Effector memory CD8-positive, alpha-beta T cell (primary cell): Measurements from ENCODE around the gene TIFAB.

Experiments used
- ATAC-seq: fragments of 150-1000 bp; cut with Tn5 transposase; replicated peaks from 2 replicates; pipeline ENCODE4 v1.10.0; 2021; ENCODE audit warnings: mild to moderate bottlenecking, moderate library complexity
- DNase-seq, 3 experiments: peaks; one replicate each; pipeline ENCODE4 v3.0.0; 2021
- H3K27ac Mint-ChIP-seq, 2 donors: one replicate each; pipeline ENCODE4 v1.8.0; 2022; ENCODE audit warnings: mild to moderate bottlenecking in 2 of 2, mixed read lengths in 2 of 2, moderate library complexity in 2 of 2
- H3K27me3 Mint-ChIP-seq, 2 donors: one replicate each; pipeline ENCODE4 v1.8.0; 2022; ENCODE audit warnings: mixed read lengths in 2 of 2
- H3K36me3 Mint-ChIP-seq: one replicate; pipeline ENCODE4 v1.8.0; 2022; ENCODE audit warnings: mild to moderate bottlenecking, moderate library complexity, mixed read lengths; ENCODE audit not compliant: insufficient read depth
- H3K4me1 Mint-ChIP-seq, 2 donors: one replicate each; pipeline ENCODE4 v1.8.0; 2022; ENCODE audit warnings: low read depth in 2 of 2, mixed read lengths in 2 of 2
- H3K4me3 Mint-ChIP-seq, 2 donors: one replicate each; pipeline ENCODE4 v1.8.0; 2022; ENCODE audit warnings: mild to moderate bottlenecking in 2 of 2, mixed read lengths in 2 of 2, moderate library complexity in 2 of 2
- H3K9me3 Mint-ChIP-seq, 2 donors: one replicate each; pipeline ENCODE4 v1.8.0; 2022; ENCODE audit warnings: mixed read lengths in 2 of 2

TIFAB gene

DNA sequence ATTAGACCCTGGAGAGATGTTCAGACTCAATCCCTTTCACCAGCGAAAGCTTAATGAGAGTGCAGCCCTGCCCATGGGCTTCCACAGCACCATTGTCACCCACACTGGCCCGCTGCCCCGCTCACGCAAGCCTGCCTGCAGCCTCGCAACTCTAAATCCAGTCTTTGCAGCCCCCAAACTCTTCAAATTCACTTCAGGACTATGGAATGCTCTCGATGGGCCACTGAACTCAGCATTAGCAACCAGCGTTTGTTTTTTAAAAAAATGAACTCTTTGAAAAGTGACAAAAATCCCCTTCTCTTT lies 22.1 kb downstream of the TIFAB start:
- ATAC-seq, result no peak
- no peak for DNase-seq
- Mint-ChIP-seq H3K4me1 (no peaks in the 10 kb centered on the region), H3K27me3 (peaks cover 41 to 76% of the 10 kb centered on the region in 2 donors), H3K36me3 (no peaks in the 10 kb centered on the region), H3K4me3 (no peak overlapping the region), H3K9me3 (peaks cover 2 to 9% of the 10 kb centered on the region in 2 donors), H3K27ac (no peak overlapping the region)

DNA sequence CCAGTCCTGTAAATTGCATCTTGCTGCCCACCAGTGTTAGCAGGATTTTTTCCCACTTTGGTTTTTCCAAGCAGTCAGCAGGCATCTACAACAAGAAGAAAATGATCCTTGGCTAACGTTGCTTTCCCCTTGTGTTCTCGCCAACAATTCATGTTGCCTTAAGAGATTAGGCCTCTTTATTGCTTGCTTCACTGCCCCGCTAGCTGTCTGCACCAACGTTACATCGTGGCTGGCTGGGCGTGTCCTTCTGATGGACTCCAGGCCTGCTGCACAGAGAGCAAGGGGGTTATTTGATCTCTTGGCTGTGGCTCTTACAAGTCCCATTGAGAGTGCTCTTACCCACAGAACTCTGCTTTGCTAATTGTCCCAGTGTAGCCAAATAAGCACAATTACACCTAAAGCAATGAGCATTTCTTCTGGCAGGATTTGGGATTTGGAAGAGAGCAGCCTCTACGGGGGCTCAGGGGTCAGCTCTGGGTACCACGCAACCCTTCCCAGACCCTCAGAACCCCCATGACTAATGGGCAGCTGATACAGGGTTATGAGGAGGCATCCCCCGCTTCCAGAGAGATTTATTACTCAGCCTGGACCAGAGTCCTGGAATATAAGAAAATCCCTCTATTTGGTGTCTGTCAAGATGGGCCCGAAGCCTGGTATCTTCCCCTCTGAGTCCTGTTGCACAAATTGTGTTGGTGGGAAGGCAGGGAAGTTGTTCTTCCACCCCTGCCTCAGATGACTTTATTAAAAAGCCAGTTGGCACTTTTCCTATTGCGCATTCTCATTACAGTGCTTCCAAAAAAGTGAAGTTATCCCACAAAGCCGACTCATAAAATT lies 22.6 kb downstream of the TIFAB start:
- no peak overlapping the region for H3K4me3 Mint-ChIP-seq
- DNase-seq, result no peak
- ATAC-seq, result no peak
- H3K36me3 Mint-ChIP-seq, result no peaks in the 10 kb centered on the region
- H3K27ac Mint-ChIP-seq, result no peak overlapping the region
- H3K9me3 Mint-ChIP-seq, result peaks cover 2 to 9% of the 10 kb centered on the region in 2 donors
- no peaks in the 10 kb centered on the region for H3K4me1 Mint-ChIP-seq
- peaks cover 41 to 76% of the 10 kb centered on the region in 2 donors for H3K27me3 Mint-ChIP-seq

DNA sequence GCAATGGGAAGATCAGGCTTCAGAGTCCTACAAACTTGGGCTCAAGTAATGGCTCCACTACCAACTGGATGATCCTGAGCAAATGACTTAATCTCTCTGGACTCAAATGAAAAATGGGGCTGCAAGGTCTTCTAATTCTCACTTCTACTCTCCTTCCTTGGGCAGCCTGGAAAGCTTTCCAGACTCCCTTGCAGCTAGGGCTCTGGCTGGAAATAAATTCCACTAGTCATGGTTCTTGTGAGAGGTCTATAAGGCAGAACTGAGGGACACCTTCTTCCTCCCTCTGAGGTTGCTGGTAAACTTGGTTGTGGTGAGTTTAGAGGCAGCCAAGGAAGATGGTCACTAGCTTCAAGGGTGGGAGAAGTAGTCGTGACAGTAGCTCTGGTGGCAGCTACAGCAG lies 23.6 kb downstream of the TIFAB start:
- H3K27me3 Mint-ChIP-seq, result peaks cover 48 to 75% of the 10 kb centered on the region in 2 donors
- DNase-seq, result no peak
- H3K9me3 Mint-ChIP-seq, result peaks cover 2 to 9% of the 10 kb centered on the region in 2 donors
- H3K27ac Mint-ChIP-seq, result no peak overlapping the region
- no peaks in the 10 kb centered on the region for H3K4me1 Mint-ChIP-seq
- ATAC-seq, result no peak
- H3K4me3 Mint-ChIP-seq, result no peak overlapping the region
- no peaks in the 10 kb centered on the region for H3K36me3 Mint-ChIP-seq

DNA sequence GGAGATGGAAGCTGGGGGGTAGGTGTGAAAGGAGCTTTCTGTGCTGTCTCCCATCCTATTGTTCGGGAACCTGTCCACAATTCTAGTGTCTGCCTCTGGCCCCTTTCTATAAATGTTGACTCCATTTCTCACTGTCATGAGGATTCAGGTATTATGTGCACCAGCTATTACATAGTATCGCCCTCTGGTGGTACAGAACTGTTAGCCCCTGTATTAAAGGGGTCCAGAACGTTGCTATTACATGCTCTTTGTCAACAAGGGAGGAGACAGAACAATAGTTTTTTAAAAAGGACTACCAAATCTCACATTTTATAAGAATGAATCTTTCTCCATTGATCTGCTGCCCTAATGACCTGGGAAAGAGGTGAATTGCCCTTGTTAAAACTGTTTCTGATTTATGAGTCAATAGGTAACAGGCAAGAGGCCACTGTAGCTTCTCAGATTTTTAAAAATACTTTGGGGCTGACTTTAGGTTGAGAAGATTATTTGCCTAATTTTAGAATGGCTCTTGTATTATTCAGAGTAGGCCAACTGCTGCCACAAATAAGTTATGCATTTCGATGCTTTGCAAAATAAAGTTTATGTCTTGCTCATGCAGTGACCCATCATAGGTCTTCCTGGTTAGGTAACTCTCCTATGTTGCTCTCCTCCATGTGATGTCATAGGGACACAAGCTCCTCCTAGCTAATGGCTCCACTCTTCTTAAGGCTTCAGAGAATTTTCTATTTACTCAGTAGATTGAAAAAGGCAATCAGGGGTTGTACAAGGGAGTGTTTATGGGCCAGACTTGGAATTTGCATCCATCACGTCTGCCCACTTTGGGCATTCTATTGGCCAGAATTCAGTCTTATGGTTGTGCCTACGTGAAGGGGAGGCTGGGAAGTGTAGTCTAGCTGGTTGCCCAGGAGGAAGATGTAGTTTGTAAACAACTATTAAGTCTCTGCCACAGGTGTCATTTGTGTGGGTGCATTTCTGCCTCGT lies 25.8 kb downstream of the TIFAB start:
- Mint-ChIP-seq H3K4me3 (no peak overlapping the region), H3K4me1 (no peaks in the 10 kb centered on the region), H3K27me3 (peaks cover 59 to 86% of the 10 kb centered on the region in 2 donors), H3K36me3 (no peaks in the 10 kb centered on the region), H3K9me3 (peaks cover 2 to 9% of the 10 kb centered on the region in 2 donors), H3K27ac (no peak overlapping the region)
- ATAC-seq, result peak; percentile 87
- peak; percentile 11 to 21 (median 21) for DNase-seq

DNA sequence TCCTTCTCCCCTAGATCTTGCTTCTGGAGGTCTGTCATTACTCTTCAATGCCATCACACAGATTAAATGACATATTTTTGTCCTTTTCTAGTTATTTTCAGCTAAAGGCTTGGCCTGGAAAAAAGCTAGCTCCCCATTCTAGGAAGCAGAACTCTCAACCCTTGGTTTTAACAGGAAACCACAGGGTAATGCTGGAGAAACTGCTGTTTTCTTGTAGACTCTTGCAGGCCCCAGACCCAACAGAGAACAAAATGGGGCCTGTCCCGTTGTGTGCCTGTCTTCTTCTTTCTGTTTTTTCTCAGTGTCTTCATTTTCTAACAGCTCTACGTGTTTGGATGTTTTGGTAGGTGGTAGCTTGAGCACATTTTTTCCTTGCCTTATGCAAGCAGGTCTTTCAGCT lies 26.5 kb downstream of the TIFAB start:
- no peak overlapping the region for H3K4me3 Mint-ChIP-seq
- H3K4me1 Mint-ChIP-seq, result no peaks in the 10 kb centered on the region
- ATAC-seq (no peak), DNase-seq (no peak)
- H3K27me3 Mint-ChIP-seq, result peaks cover 60 to 86% of the 10 kb centered on the region in 2 donors
- no peak overlapping the region for H3K27ac Mint-ChIP-seq
- peaks cover 2 to 9% of the 10 kb centered on the region in 2 donors for H3K9me3 Mint-ChIP-seq
- H3K36me3 Mint-ChIP-seq, result no peaks in the 10 kb centered on the region

DNA sequence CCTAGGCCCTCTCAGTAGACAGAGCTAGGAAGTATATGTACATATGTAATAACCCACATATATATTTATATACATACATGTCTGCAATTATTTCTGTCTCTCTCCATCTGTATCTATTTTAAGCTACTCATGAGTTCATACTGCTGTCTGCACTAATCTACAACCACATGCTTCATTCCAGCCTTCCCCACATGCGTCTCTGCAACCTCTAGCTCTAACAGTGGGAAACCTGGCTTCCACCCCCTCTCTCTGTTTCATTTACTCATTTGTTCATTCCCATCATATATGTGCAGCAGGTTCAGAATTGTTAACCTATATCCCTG lies 28.3 kb downstream of the TIFAB start:
- peaks cover 58 to 86% of the 10 kb centered on the region in 2 donors for H3K27me3 Mint-ChIP-seq
- peaks cover 2 to 3% of the 10 kb centered on the region in 2 donors for H3K9me3 Mint-ChIP-seq

DNA sequence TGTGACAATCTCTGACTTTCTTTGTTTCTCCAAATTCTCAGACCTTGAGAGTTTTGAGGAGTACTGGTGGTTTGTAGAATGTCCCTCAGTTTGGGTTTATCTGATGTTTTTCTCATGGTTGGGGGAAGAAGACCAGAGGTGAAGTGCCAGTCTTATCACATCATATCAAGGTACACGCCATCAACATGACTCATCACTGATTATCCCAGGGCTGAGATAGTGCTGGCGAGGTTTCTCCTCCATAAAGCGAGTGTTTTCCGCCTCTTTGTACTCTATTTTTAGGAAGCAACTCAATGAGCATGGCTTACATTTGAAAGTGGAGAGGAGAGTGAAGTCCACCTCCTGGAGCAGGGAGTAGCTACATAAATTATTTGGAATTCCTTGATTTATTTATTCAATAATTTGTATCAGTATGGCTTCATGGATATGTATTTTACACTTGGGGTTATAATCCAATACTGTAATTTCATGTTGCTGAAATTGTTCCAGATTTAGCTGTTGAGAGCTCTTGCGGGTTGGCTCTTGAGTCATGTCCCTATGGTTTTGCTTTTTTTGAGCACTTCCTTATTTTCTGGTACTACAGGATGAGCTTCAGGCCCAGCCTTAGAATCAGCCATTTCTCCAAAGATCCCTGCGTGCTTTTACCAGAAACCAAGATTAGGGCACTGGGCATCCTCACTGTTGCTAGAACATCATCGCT lies 28.9 kb downstream of the TIFAB start:
- Mint-ChIP-seq H3K9me3 (peaks cover 0 to 2% of the 10 kb centered on the region in 2 donors), H3K4me3 (no peak overlapping the region), H3K36me3 (no peaks in the 10 kb centered on the region), H3K4me1 (no peaks in the 10 kb centered on the region), H3K27me3 (peaks cover 58 to 86% of the 10 kb centered on the region in 2 donors), H3K27ac (no peak overlapping the region)
- DNase-seq, result no peak
- no peak for ATAC-seq

More for the DNA sequence above, 28.3 kb downstream of the TIFAB start:
- DNase-seq, result no peak
- no peak overlapping the region for H3K27ac Mint-ChIP-seq
- H3K36me3 Mint-ChIP-seq, result no peaks in the 10 kb centered on the region
- no peaks in the 10 kb centered on the region for H3K4me1 Mint-ChIP-seq
- ATAC-seq, result no peak
- H3K4me3 Mint-ChIP-seq, result no peak overlapping the region

DNA sequence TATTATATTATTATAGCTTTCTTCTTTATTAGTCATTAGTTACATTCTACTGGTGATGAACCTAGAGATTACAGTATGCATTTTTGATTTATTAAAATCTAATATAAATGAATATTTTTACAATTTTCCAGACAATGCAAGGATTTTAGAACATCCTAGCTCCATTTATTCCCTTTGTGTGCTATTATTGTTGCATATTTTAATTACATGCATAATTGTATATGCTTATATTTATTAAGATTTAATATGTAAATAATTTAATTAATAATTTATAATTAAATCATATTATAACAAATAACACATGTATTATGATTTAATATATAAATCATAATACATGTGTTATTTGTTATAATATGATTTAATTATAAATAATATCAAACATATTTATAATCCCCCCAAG lies 29.7 kb downstream of the TIFAB start:
- H3K27me3 Mint-ChIP-seq, result peaks cover 60 to 84% of the 10 kb centered on the region in 2 donors
- H3K27ac Mint-ChIP-seq, result no peak overlapping the region
- DNase-seq (no peak), ATAC-seq (no peak)
- H3K4me3 Mint-ChIP-seq, result no peak overlapping the region
- H3K36me3 Mint-ChIP-seq, result no peaks in the 10 kb centered on the region
- no peaks in the 10 kb centered on the region for H3K4me1 Mint-ChIP-seq
- peaks cover 0 to 2% of the 10 kb centered on the region in 2 donors for H3K9me3 Mint-ChIP-seq

DNA sequence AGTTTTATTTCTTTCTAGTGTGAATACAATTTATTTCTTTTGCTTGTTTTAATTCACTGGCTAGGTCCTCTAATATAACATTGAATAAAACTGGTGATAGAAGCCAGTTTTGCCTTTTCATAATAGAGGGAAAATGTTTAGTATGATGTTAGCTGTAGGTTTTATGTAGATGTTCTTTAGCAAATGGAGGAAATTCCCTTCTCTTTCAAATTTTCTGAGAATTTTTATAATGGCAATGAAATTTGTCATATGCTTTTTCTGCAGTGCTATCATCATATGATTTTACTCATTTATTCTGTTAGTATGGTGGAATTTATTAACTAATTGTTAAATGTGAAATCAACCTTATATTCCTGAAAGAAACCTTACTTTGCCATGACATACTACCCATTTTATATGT lies 35.1 kb downstream of the TIFAB start:
- H3K27ac Mint-ChIP-seq, result no peak overlapping the region
- peaks cover 58 to 63% of the 10 kb centered on the region in 2 donors for H3K27me3 Mint-ChIP-seq
- no peak for DNase-seq

DNA sequence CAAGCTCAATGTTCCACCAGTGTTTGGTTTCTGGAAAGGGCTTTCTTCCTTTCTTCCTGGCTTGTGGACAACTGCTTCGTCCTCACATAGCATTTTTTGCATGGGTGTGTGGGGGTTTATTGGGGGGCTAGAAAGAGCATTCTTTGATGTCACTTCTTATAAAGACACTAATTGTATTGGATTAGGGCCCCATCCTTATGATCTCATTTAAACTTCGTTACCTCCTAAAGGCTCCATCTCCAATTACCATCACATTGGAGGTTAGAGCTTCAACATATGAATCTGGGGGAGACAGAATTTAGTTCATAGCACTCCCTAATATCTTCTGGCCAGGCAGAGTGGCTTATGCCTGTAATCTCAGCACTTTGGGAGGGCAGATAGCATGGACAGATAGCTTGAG lies 47.1 kb downstream of the TIFAB start:
- Mint-ChIP-seq H3K27ac (no peak overlapping the region), H3K9me3 (no peaks in the 10 kb centered on the region), H3K4me3 (no peak overlapping the region), H3K36me3 (no peaks in the 10 kb centered on the region), H3K27me3 (peaks cover 5 to 15% of the 10 kb centered on the region in 2 donors), H3K4me1 (no peaks in the 10 kb centered on the region)
- DNase-seq (no peak), ATAC-seq (no peak)

More for the DNA sequence above, 35.1 kb downstream of the TIFAB start:
- no peaks in the 10 kb centered on the region for H3K4me1 Mint-ChIP-seq
- H3K9me3 Mint-ChIP-seq, result peaks cover 0 to 2% of the 10 kb centered on the region in 2 donors
- no peak overlapping the region for H3K4me3 Mint-ChIP-seq
- ATAC-seq, result no peak
- no peaks in the 10 kb centered on the region for H3K36me3 Mint-ChIP-seq

DNA sequence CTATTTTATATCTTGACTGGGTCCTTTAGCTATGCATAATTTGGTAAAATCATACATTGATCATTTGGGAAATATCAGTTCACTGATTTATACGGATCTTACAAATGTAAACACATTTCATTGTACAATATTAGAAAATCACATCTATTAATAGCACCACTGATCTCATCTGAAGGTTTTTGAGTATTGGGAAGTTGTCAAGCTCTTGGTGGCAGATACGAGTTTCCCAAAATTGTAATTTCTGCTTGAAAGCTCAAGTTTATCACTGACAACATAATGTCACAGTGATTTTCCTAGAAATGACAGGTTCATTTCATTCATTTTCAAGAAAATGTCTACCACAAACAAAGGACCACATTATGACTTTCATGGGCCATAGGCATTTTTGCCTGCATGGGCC lies 50.1 kb downstream of the TIFAB start:
- Mint-ChIP-seq H3K4me1 (peaks cover 13 to 20% of the 10 kb centered on the region in 2 donors), H3K36me3 (peaks cover 12% of the 10 kb centered on the region), H3K27me3 (peaks cover 0 to 5% of the 10 kb centered on the region in 2 donors), H3K4me3 (no peak overlapping the region), H3K27ac (no peak overlapping the region), H3K9me3 (no peaks in the 10 kb centered on the region)
- DNase-seq (no peak), ATAC-seq (no peak)

DNA sequence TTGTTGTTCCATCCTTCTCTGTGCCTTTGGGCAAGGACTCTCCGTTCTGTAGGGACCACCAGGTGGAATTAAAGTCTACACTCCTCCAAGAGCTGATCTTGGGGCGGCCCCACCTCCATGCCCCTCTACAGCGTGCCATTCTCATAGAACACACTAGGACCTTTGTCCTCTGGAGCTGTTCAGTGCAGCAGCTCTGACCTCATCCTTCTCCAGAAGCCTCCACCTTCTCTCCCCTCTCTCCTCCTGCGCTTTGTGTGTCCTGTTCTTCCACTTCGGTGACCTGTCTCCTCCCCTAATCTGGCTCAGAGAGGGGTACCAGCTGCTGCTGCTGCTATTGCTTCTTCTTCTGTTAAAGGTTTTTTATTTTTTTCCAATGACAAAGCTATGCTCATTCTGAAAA lies 51.3 kb downstream of the TIFAB start:
- Mint-ChIP-seq H3K4me3 (peak overlapping the region; percentile 13 to 17), H3K27ac (peak overlapping the region in 1 of 2 donors; percentile 1), H3K27me3 (peaks cover 0 to 5% of the 10 kb centered on the region in 2 donors), H3K4me1 (peaks cover 19 to 27% of the 10 kb centered on the region in 2 donors), H3K9me3 (no peaks in the 10 kb centered on the region), H3K36me3 (peaks cover 12% of the 10 kb centered on the region)
- DNase-seq (no peak), ATAC-seq (no peak)
